HL-60/S4 treated with retinoic acid at 250 ng/mL for 4 days and 3 days (cell line): ENCODE data around the gene PAM.
"Not testable (repeated sequence)": the region's sequence is repeated elsewhere in the genome, so short reads cannot be mapped to it uniquely, and the experiment has no call there.

Experiments
- in situ Hi-C: fragments of 300-500 bp; cut with MboI; formaldehyde crosslinking; loops from 2 replicates; pipeline ENCODE4 v1.7.0; 2022; ENCODE audit warnings: low sequenced_read_pairs

The PAM gene

GRCh38 chr5:102975457-102976182, 220.5 kb downstream of the PAM start:
- in situ Hi-C loops: no loop called here

DNA sequence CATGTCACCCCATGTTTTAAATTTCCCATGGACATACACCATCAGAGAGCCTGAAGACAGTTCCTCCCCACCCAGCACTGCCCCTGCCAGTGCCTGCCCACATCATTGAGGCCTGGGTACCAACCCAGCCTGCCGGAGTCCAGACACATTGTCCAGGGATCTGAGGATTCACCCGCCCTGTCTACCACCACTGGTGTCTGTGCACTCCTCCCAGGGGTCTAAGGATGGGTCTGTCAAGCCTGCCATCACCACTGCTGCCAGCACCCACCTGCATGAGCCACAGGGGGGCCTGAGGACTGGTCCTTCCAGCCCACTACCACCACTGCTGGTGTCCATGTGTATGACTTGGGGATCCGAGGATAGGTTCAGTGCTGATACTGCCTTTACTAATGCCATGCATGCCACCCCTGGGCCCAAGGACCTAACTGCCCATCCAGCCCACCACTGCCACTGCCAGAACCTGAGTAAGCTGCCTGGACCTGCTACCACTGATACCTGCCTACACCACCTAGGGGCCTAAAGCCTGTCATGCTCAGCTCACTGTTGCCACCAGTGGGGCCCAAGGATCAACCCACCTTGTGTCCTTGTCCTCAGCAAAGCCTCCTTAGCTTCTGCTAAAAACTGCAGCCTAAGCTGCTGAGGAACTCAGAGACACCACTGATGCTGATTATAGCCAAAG, 227.0 kb downstream of the PAM start:
- in situ Hi-C loops: no loop called here

DNA sequence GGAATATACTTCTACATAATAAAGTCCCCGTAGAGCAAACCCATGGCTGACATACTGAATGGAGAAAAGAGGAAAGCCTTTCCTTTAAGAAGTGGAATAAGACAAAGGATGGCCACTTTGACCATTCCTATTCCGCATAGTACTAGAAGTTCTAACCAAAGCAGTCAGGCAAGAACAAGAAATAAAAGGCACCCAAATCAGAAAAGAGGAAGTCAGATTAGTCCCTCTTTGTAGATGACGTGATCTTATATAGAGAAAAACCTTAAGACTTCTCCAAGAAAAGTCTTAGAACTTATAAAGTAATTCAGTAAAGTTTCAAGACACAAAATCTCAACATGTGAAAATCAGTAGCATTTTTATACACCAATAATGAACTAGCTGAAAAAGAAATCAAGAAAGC, 231.0 kb downstream of the PAM start:
- in situ Hi-C loops: no loop called here

DNA sequence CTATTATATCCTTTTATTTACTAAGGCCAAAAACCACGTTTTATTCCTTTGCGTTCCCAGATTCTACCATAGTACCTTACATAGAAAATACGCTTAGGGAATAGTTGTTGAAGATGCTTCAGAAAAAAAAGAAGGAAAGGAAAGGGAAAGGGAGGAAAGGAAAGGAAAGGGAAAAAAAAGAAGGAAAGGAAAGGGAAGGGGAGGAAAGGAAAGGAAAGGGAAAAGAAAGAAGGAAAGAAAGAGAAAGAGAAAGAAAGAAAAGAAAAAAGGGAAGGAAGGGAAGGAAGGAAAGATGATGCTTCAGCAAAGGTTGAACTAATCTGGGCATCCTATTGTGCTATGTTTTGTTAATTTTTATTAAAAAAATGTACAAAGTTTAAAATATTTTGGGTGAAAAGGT, 233.4 kb downstream of the PAM start:
- in situ Hi-C loops: no loop called here

- in situ Hi-C loops: no loop called here
These were observed 236.7 kb downstream of the PAM start for GRCh38 chr5:102991802-102992201.

DNA sequence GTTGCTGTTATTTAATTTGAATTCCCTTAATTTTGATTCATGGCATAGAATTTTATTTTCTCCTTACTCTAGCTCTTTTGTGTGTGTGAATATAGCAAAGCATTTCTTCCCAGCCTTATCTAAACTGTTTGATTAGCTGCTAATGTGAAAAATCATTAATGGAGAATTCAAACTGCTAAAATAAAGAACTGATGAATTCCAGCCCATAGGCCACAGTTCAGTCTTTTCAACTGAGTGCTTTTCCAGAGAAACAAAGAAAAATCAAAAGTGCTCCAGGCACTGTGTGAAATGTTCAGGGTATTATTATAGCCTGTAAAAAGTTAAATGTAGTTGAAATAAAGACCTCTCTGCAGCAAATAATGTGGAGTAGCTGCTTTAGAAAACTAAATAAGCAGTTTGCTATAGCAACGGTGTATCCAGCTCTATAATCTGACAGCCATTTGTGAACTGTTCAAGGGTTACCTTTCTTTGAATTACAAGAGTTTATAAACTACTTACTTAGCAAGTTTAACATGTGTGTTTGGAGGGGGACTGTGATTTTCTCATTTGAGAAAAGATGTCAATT, 241.0 kb downstream of the PAM start:
- in situ Hi-C loops: no loop called here

- in situ Hi-C loops: no loop called here
These were observed 243.1 kb downstream of the PAM start for GRCh38 chr5:102998224-102998623.

DNA sequence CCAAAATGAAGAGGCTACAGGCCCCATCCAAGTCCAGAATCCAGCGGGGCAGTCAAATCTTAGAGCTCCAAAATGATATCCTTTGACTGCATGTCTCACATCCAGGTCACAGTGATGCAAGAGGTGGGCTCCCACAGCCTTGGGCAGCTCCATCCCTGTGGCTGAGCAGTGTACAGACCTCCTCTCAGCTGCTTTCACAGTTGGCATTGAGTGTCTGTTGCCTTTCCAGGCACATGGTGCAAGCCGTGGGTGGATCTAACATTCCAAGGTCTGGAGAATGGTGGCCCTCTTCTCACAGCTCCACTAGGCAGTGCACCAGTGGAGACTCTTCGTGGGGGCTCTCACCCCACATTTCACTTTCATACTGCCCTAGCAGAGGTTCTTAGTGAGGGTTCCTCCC, 244.1 kb downstream of the PAM start:
- in situ Hi-C loops: no loop called here

- in situ Hi-C loops: not testable (repeated sequence)
These were observed 244.5 kb downstream of the PAM start for GRCh38 chr5:102999621-103000020.

- in situ Hi-C loops: no loop called here
These were observed 245.0 kb downstream of the PAM start for GRCh38 chr5:103000089-103000488.

DNA sequence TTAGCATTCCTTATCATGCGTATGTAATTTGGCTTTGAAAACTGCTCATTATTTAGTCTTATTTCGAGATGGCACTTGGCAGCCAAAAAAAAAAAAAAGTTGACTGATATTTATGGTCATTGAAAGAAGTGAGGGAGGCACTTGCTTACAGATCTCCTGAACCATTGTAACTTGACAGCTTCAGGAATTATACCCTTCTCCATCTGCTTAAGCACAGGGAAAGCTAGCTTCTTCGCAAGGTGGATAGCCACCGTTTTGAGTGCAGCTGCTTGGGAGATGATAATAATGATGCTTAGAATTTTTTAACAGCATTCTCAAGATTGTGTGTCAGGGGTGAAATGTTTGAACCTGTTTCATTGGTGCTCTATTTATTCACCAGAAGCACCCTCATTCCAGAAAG, 248.8 kb downstream of the PAM start:
- in situ Hi-C loops: no loop called here

DNA sequence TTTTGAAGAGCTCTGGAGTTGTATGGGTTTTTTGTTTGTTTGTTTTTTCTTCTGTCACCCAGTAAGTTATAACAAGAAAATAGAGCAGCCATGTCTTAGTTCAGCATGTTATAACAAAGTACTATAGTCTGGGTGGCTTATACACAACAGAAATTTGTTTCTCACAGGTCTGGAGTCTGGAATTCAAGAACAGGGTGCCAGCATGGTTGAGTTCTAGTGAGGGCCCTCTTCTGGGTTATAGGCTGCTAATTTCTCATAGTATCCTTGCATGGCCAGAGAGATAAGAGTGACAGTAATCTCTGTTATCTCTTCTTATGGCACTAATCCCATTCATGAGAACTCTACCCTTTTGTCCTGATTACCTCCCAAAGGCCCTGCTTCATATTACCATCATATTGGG, 250.2 kb downstream of the PAM start:
- in situ Hi-C loops: no loop called here

GRCh38 chr5:103006921-103007320, 251.8 kb downstream of the PAM start:
- in situ Hi-C loops: no loop called here

DNA sequence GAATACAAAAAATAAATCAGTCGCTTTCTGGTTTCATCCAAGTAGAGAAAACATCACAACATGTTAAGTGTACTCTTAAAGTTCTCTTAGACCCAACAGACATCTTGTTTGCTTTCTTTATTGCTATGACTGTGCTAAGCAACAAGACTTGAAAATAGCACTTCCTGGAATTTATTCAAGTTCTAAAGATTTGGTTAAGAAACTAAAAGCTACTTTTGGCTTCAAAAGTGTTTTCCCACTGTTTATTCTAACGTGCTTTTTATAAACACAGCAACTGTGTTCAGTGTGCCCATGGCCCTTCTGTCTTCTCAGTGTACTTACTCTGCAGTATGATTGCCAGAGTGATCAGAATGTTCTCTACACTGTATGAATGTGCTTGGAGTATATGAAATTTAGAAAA, 255.1 kb downstream of the PAM start:
- in situ Hi-C loops: no loop called here

GRCh38 chr5:103013933-103014552, 258.9 kb downstream of the PAM start:
- in situ Hi-C loops: no loop called here

DNA sequence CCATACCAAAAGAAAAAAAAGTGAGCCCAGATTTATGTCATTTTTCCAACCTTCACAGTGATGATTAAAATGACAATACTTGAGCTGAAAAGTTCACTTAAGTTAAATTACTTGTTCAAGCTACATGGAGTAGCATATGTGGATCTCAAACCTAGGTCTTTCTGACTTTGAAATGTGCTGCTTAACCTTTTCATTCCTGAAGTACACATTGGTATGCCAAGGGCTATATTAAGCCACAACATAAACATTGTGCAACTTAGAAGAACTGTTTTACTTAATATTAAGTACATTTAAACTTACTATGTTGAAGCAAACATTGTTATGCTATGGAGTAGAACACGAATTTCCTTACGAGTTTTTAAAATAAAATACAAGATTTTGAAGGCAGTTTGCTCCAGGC, 259.9 kb downstream of the PAM start:
- in situ Hi-C loops: no loop called here

- in situ Hi-C loops: no loop called here
These were observed 261.1 kb downstream of the PAM start for GRCh38 chr5:103016167-103016566.

DNA sequence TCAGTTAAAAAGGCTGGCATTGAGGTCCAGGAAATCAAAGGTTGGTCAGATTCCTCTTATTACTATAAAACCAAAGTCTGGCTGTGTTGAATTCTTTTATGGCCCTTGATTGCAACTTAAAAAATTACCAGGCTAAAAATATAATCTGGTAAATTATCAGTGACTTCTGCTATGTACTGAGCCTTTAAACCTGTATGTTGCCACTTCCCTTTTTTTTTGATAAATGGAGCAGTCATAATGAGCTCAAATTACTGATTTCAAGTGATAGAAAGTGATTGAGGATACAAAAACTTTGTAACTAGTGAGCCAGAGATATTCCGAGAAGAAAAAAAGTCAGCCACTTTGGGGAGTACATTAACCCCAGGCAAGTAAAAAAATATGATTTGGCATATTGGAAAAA, 264.7 kb downstream of the PAM start:
- in situ Hi-C loops: no loop called here

DNA sequence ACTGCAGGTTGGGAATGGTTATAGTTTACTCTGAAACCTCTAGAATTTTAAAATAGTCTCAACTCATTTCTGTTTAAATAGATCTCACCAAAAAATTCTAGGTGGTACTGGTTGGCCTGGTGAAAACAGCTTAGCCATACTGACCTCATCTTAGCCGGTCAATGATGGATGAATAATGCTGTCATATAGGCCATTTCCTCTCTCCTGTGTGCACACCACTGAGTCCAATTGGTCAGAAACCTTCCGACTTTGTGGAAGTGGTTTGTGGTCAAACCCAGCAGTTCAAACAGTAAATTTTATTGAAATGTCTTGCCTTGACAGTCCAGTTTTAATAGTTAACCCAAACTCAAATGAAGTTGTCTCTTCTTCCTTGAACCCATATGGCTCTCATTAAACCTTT, 266.2 kb downstream of the PAM start:
- in situ Hi-C loops: no loop called here

- in situ Hi-C loops: no loop called here
These were observed 272.2 kb downstream of the PAM start for GRCh38 chr5:103027267-103027666.

GRCh38 chr5:103031607-103032006, 276.5 kb downstream of the PAM start:
- in situ Hi-C loops: no loop called here

- in situ Hi-C loops: no loop called here
These were observed 278.6 kb downstream of the PAM start for GRCh38 chr5:103033696-103034095.
